Measurements from ENCODE around the gene NXN.
"Not testable (repeated sequence)": the region's sequence is repeated elsewhere in the genome, so short reads cannot be mapped to it uniquely, and the experiment has no call there.

The NXN gene

GRCh38 chr17:855569-855968, 124.0 kb downstream of the NXN start:
- no peak for DNase-seq

- not testable (repeated sequence) for DNase-seq
These were observed 126.7 kb downstream of the NXN start for GRCh38 chr17:852850-853249.

DNA sequence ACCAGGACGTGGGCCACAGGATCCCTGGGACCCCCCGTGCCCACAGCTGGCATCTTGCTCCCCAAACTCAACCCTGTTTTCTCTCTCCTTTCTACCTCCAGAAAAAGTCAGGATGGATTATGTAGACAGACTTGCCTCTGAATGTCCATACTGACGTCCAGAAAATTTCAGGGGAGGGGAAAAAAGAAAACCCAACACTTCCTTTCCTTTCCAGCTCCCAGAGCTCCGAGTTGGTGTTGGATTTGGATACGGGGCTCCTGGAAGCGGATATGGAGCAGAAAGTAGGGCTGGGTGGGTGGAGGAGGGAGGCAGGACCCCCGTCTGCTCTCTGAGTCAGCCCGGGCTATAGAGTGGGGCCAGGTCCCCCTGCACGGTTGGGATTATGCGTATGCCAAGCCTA, 127.2 kb downstream of the NXN start:
- no peak for DNase-seq

DNA sequence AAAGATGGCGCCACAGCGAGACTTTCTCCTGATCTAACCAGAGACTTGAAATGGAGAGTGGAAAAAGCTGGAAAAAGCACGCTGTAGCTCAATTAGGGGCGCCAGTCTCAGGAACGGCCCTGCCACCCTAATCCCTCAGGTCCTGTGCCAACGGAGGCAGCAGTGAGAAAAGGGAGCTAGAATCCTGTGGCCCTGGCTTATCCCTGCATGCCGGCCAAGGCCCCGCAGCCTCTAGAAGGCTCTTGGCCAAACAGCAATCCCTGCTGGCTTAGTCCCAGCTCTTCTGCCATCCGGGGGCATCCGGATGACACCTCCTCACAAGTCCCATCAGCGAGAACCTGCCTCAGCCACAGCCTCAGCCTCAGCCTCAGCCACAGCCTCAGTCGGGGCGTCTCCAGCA, 127.7 kb downstream of the NXN start:
- no peak for DNase-seq

- DNase-seq, result no peak
These were observed 128.5 kb downstream of the NXN start for GRCh38 chr17:850851-851763.

- no peak for DNase-seq
These were observed 129.3 kb downstream of the NXN start for GRCh38 chr17:850086-850850.

- no peak for DNase-seq
These were observed 131.2 kb downstream of the NXN start for GRCh38 chr17:848402-848801.

GRCh38 chr17:846901-847843, 132.4 kb downstream of the NXN start:
- DNase-seq, result no peak

DNA sequence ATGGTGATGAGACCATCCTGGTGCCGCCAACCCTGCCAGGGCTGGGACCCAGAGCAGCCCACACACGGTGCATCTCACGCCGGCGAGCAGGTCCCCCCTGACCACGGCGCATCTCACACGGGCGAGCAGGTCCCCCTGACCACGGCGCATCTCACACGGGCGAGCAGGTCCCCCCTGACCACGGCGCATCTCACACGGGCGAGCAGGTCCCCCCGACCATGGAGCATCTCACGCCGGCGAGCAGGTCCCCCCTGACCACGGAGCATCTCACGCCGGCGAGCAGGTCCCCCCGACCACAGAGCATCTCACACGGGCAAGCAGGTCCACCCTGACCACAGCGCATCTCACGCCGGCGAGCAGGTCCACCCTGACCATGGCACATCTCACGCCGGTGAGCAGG, 138.3 kb downstream of the NXN start:
- DNase-seq, result no peak

- DNase-seq, result no peak
These were observed 141.1 kb downstream of the NXN start for GRCh38 chr17:838486-838885.

DNA sequence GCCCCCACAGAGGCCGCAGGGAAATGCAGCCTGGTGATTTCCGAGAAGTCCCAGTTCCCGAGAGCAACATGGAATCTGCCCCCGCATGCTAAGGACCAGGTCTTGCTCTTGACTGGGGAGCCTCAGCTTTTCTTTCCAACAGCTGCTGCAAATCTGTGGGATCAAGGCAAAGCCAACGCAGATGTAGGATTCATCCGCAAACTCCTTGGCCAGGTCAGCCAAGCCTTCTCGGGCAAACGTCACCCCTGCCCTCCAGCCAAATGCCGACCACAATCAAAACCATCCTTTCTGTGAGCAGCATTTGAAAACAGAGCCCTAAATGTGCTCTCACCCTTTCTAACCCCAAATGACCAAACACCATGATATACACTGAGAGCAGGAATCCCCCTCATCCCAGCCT, 143.4 kb downstream of the NXN start:
- no peak for DNase-seq

GRCh38 chr17:835721-836120, 143.9 kb downstream of the NXN start:
- DNase-seq, result not testable (repeated sequence)

- no peak for DNase-seq
These were observed 144.3 kb downstream of the NXN start for GRCh38 chr17:835263-835662.

DNA sequence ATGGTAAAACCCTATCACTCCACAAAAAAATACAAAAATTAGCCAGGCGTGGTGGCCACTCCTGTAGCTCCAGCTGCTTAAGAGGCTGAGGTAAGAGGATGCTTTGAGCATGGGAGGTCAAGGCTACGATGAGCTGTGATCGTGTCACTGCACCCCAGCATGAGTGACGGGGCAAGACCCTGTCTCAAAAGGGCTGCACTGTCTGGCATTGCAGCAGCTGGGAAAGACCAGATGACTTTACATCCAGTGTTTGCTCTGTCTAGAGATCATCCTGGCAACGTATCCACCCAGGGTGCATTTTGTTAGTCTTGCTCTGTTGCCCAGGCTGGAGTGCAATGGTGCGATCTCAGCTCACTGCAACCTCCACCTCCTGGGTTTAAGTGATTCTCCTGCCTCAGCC, 145.4 kb downstream of the NXN start:
- no peak for DNase-seq

GRCh38 chr17:830950-831349, 148.6 kb downstream of the NXN start:
- DNase-seq, result no peak

GRCh38 chr17:830381-830780, 149.2 kb downstream of the NXN start:
- DNase-seq, result no peak

- not testable (repeated sequence) for DNase-seq
These were observed 150.0 kb downstream of the NXN start for GRCh38 chr17:829614-830013.

GRCh38 chr17:828761-829160, 150.8 kb downstream of the NXN start:
- no peak for DNase-seq

GRCh38 chr17:826778-827177, 152.8 kb downstream of the NXN start:
- no peak for DNase-seq

DNA sequence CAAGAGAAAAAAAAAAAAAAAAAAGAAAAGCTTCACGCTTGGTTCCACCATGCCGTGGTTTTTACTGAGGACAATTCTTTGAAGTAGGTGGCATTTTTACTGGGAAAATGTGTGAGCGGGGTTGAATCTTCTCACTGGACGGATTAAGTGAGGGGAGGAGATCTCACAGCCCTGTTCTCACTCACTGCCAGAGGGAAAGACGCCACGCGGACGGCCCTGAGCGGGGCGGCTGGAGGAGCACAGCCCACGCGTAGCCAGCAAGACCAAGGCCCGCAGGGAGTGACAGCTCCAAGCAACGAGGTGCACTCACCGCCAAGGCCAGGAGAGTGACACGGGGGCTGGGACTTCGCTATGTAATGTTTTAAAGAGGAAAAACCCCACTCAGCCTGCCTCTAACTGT, 154.4 kb downstream of the NXN start:
- no peak for DNase-seq

DNA sequence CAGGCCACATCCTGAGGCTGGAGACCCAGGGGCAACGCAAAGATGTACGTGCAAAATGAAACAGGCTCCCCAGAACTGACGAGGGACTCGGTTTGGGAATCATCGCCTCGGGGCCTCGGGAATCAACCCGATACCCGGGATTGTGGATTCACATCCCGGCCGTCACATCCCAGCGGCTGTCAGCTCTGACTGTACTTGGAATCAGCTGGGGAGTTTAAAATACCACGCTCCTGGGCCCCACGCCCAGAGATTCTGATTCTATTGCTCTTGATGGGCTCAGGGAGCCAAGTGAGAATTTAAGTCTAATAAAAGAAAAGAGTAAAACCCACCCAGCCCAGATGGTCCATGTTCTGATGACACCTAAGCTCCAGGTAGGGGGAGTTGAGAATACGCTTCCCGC, 155.2 kb downstream of the NXN start:
- no peak for DNase-seq

- DNase-seq, result no peak
These were observed 156.1 kb downstream of the NXN start for GRCh38 chr17:823501-823902.

DNA sequence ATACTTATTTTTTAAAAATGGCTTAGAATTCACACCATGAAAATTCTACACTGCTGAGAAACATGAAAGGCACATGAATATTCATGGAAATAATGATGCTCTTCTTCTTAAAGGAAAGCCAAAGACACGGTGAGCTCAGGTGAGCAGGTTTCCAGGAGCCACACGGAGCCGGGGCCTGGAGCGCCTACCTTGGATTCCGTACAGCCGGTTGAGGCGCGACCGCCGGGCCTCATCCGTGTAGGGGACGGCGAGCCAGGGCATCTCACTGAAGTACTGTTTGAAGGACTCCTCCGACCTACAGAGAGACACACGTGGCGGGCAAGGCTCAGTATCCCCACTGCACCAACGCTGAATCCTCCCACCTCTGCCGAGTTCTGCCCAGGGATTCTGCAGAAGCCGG, 160.3 kb downstream of the NXN start:
- DNase-seq, result no peak

Measured in DMS 273 treated with DMSO at 0.1 percent for 48 hours (cell line).